NB4 (cell line): ENCODE data around the gene SLC48A1.

Experiments
- POLR2A ChIP-seq: IDR thresholded peaks from 2 replicates; pipeline ENCODE4 v1.6.1; 2011; ENCODE audit warnings: mild to moderate bottlenecking; ENCODE audit not compliant: insufficient read length; ENCODE audit errors: extremely low read depth
- TF ChIP-seq, protein P1 (sequence below): IDR thresholded peaks from one replicate; pipeline ENCODE4 v1.5.1; 2012; ENCODE audit warnings: low read depth, low read length
- TF ChIP-seq, protein P2 (sequence below): IDR thresholded peaks from 2 replicates; pipeline ENCODE4 v1.6.1; 2011; ENCODE audit warnings: low read depth, low read length

DNA sequence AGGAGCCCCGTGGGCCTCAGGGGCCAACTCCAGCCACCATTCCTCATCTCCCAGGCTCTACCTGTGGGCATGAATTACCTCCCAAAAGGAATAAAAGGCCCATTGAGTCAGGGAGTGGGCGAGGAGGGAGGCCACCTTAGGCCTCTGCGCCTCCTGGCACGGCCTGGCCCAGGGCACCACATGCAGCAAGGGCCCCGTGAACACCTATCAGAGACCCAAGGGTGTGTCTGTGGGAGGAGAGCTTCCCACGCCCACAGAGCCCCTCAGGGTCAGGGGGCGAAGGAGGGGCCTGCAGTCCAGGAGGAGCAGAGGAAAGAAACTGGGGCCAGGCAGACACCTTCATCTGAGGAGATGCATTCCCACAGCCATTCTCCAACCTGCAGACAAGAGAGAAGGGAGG lies 26.5 kb upstream of the SLC48A1 start:
- TF ChIP-seq, protein P1, sequence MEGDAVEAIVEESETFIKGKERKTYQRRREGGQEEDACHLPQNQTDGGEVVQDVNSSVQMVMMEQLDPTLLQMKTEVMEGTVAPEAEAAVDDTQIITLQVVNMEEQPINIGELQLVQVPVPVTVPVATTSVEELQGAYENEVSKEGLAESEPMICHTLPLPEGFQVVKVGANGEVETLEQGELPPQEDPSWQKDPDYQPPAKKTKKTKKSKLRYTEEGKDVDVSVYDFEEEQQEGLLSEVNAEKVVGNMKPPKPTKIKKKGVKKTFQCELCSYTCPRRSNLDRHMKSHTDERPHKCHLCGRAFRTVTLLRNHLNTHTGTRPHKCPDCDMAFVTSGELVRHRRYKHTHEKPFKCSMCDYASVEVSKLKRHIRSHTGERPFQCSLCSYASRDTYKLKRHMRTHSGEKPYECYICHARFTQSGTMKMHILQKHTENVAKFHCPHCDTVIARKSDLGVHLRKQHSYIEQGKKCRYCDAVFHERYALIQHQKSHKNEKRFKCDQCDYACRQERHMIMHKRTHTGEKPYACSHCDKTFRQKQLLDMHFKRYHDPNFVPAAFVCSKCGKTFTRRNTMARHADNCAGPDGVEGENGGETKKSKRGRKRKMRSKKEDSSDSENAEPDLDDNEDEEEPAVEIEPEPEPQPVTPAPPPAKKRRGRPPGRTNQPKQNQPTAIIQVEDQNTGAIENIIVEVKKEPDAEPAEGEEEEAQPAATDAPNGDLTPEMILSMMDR = no peak
- no peak for TF ChIP-seq POLR2A
- TF ChIP-seq, protein P2, sequence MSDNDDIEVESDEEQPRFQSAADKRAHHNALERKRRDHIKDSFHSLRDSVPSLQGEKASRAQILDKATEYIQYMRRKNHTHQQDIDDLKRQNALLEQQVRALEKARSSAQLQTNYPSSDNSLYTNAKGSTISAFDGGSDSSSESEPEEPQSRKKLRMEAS = no peak
